Neural cell (in vitro differentiated cells): ENCODE data around the gene GRIN3B. TPM values are rescaled to one million over a fixed set of nuclear protein-coding genes. Genes with fewer than 3 reads are reported as not detected.

ENCODE experiments used
- H2AFZ ChIP-seq: fragments of 200-600, 300-800 bp; sonication (generic), shearing (Covaris generic); 2 replicates; pipeline ENCODE4 v1.6.0; 2014; ENCODE audit warnings: low read depth, mild to moderate bottlenecking, antibody characterized with exemption, low read length, moderate library complexity
- H3F3A ChIP-seq: fragments of 200-600 bp; shearing (Covaris generic); 2 replicates; pipeline ENCODE4 v1.6.1; 2016; ENCODE audit warnings: mild to moderate bottlenecking, moderate library complexity, mixed read lengths, antibody characterized with exemption, low read length; ENCODE audit not compliant: insufficient read depth, poor library complexity, severe bottlenecking
- H3K27ac ChIP-seq: fragments of 200-600, 300-800 bp; sonication (generic), shearing (Covaris generic); 2 replicates; pipeline ENCODE4 v1.5.1; 2014; ENCODE audit warnings: mild to moderate bottlenecking, low read length, moderate library complexity
- H3K27me3 ChIP-seq: fragments of 300-800, 200-600 bp; sonication (generic), shearing (Covaris generic); 2 replicates; pipeline ENCODE4 v1.6.0; 2014; ENCODE audit warnings: mild to moderate bottlenecking, low read depth, low read length, moderate library complexity; ENCODE audit not compliant: insufficient read depth
- H3K36me3 ChIP-seq: fragments of 300-800, 200-600 bp; sonication (generic), shearing (Covaris generic); 2 replicates; pipeline ENCODE4 v1.5.1; 2014; ENCODE audit warnings: mild to moderate bottlenecking, antibody characterized with exemption, low read length, moderate library complexity; ENCODE audit not compliant: insufficient read depth
- H3K4me2 ChIP-seq: fragments of 300-800, 200-600 bp; sonication (generic), shearing (Covaris generic); 2 replicates; pipeline ENCODE4 v1.6.0; 2014; ENCODE audit warnings: mild to moderate bottlenecking, low read length
- H3K4me3 ChIP-seq: fragments of 300-800, 200-600 bp; sonication (generic), shearing (Covaris generic); 2 replicates; pipeline ENCODE4 v1.5.1; 2014; ENCODE audit warnings: mild to moderate bottlenecking, low read length, moderate library complexity
- H3K79me2 ChIP-seq: fragments of 200-600 bp; shearing (Covaris generic); replicated peaks from 2 replicates; pipeline ENCODE4 v1.6.0; 2014; ENCODE audit warnings: mild to moderate bottlenecking, low read length, moderate library complexity; ENCODE audit not compliant: insufficient read depth
- H3K9ac ChIP-seq: fragments of 300-800, 200-600 bp; sonication (generic), shearing (Covaris generic); 2 replicates; pipeline ENCODE4 v1.6.1; 2016; ENCODE audit warnings: mild to moderate bottlenecking, low read length, mixed read lengths
- H3K9me2 ChIP-seq: fragments of 200-600 bp; shearing (Covaris generic); 2 replicates; pipeline ENCODE4 v1.6.1; 2016; ENCODE audit warnings: mild to moderate bottlenecking, low read length, mixed read lengths; ENCODE audit not compliant: insufficient read depth
- H3K9me3 ChIP-seq: fragments of 200-600, 300-800 bp; sonication (generic), shearing (Covaris generic); 2 replicates; pipeline ENCODE4 v1.6.1; 2016; ENCODE audit warnings: mild to moderate bottlenecking, mixed run types, low read length, moderate library complexity, mixed read lengths
- H4K20me1 ChIP-seq: fragments of 200-600 bp; shearing (Covaris generic); 2 replicates; pipeline ENCODE4 v1.6.1; 2016; ENCODE audit warnings: mild to moderate bottlenecking, mixed run types; ENCODE audit not compliant: insufficient read depth
- CTCF ChIP-seq: fragments of 450-650 bp; IDR thresholded peaks from 2 replicates; pipeline ENCODE4 v1.5.1; 2014; ENCODE audit warnings: antibody characterized with exemption, mild to moderate bottlenecking, moderate library complexity; ENCODE audit not compliant: poor library complexity, severe bottlenecking
- EP300 ChIP-seq: fragments of 450-650 bp; conservative IDR thresholded peaks from 2 replicates; pipeline ENCODE4 v1.6.1; 2014; ENCODE audit warnings: antibody characterized with exemption, mild to moderate bottlenecking, moderate library complexity; ENCODE audit not compliant: poor library complexity, severe bottlenecking
- EZH2 ChIP-seq: fragments of 200-600, 300-800 bp; shearing (Covaris generic), sonication (generic); IDR thresholded peaks from 2 replicates; pipeline ENCODE4 v1.6.1; 2014; ENCODE audit warnings: antibody characterized with exemption, low read length, borderline replicate concordance, mild to moderate bottlenecking; ENCODE audit not compliant: insufficient read depth, poor library complexity, severe bottlenecking
- MXI1 ChIP-seq: fragments of 450-650 bp; conservative IDR thresholded peaks from 2 replicates; pipeline ENCODE4 v1.6.1; 2014; ENCODE audit warnings: antibody characterized with exemption, mild to moderate bottlenecking; ENCODE audit not compliant: poor library complexity, severe bottlenecking
- POLR2AphosphoS5 ChIP-seq: IDR thresholded peaks from 2 replicates; pipeline ENCODE4 v1.6.1; 2012
- RAD21 ChIP-seq: fragments of 450-650 bp; conservative IDR thresholded peaks from 2 replicates; pipeline ENCODE4 v1.6.1; 2014; ENCODE audit warnings: antibody characterized with exemption, mild to moderate bottlenecking, moderate library complexity
- SMC3 ChIP-seq: fragments of 450-650 bp; conservative IDR thresholded peaks from 2 replicates; pipeline ENCODE4 v1.6.1; 2014; ENCODE audit warnings: antibody characterized with exemption, mild to moderate bottlenecking, moderate library complexity; ENCODE audit not compliant: poor library complexity
- TAF1 ChIP-seq: IDR thresholded peaks from 2 replicates; pipeline ENCODE4 v1.6.1; 2012; ENCODE audit warnings: low read depth
- polyA plus RNA-seq: library from polyadenylated mRNA; depleted of rRNA; stranded (reverse); fragments of >200 nt; gene quantifications from 2 replicates; pipeline ENCODE4 v1.2.3, GENCODE V29; 2014
- TF ChIP-seq, protein P1 (sequence below): IDR thresholded peaks from 2 replicates; pipeline ENCODE4 v1.6.1; 2012; ENCODE audit warnings: borderline replicate concordance

The GRIN3B gene
- polyA plus RNA-seq, 1 donor from 2014 or later: 0.46 TPM

GRCh38 chr19:1014161-1015060 lies 14.2 kb downstream of the GRIN3B start:
- H3K9ac ChIP-seq: no peak overlapping the region
- H4K20me1 ChIP-seq: peaks cover 12% of the 10 kb centered on the region
- no peaks in the 10 kb centered on the region for H3K9me2 ChIP-seq
- no peak overlapping the region for H2AFZ ChIP-seq
- H3K79me2 ChIP-seq: peaks cover 28% of the 10 kb centered on the region
- no peaks in the 10 kb centered on the region for H3K9me3 ChIP-seq
- TF ChIP-seq RAD21 (no peak), EP300 (no peak), MXI1 (no peak), CTCF (no peak)
- TF ChIP-seq, protein P1, sequence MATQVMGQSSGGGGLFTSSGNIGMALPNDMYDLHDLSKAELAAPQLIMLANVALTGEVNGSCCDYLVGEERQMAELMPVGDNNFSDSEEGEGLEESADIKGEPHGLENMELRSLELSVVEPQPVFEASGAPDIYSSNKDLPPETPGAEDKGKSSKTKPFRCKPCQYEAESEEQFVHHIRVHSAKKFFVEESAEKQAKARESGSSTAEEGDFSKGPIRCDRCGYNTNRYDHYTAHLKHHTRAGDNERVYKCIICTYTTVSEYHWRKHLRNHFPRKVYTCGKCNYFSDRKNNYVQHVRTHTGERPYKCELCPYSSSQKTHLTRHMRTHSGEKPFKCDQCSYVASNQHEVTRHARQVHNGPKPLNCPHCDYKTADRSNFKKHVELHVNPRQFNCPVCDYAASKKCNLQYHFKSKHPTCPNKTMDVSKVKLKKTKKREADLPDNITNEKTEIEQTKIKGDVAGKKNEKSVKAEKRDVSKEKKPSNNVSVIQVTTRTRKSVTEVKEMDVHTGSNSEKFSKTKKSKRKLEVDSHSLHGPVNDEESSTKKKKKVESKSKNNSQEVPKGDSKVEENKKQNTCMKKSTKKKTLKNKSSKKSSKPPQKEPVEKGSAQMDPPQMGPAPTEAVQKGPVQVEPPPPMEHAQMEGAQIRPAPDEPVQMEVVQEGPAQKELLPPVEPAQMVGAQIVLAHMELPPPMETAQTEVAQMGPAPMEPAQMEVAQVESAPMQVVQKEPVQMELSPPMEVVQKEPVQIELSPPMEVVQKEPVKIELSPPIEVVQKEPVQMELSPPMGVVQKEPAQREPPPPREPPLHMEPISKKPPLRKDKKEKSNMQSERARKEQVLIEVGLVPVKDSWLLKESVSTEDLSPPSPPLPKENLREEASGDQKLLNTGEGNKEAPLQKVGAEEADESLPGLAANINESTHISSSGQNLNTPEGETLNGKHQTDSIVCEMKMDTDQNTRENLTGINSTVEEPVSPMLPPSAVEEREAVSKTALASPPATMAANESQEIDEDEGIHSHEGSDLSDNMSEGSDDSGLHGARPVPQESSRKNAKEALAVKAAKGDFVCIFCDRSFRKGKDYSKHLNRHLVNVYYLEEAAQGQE: no peak
- H3K4me2 ChIP-seq: no peak overlapping the region
- no peaks in the 10 kb centered on the region for H3K36me3 ChIP-seq
- no peaks in the 10 kb centered on the region for H3F3A ChIP-seq
- H3K27ac ChIP-seq: no peak overlapping the region
- H3K27me3 ChIP-seq: no peaks in the 10 kb centered on the region
- H3K4me3 ChIP-seq: no peak overlapping the region

DNA sequence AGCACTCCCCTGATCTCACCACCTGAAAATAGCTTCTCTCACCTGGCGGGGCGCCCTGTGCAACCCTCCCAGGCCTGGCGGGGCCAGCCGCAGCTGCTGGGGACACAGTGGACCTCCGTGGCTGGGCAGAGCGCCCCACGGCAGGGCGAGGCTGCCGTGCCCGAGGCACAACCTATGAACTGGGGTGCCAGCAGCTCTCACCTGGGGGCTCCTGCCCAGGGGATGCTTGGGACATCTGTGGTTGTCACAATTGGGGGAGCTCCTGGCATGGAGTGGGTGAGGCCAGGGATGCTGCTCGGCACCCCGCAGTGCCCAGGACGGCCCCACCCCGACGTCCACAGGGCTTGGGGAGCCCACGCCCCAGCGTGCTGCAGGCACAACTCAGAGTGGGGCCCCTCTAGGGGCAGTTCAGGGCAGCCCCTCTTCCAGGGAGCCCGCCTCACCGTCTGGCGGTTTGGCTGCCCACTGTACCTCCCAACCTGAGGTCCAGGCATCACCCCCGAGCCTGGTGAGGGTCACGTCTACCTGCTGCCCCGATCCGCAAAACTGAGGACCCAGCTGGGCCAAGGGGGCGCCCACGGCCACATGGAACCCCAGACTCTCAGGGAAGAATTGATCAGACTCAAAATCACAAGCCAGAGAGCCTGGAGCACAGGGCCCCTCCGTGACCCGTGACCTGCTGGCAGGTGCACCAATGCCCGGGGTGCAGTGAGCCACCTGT lies 15.0 kb downstream of the GRIN3B start:
- no peak overlapping the region for H3K9ac ChIP-seq
- no peaks in the 10 kb centered on the region for H3K9me3 ChIP-seq
- H3K4me2 ChIP-seq: no peak overlapping the region
- H2AFZ ChIP-seq: no peak overlapping the region
- TF ChIP-seq CTCF (no peak), POLR2AphosphoS5 (no peak), EP300 (no peak), SMC3 (no peak), RAD21 (no peak), MXI1 (no peak), TAF1 (no peak), EZH2 (no peak)
- TF ChIP-seq, protein P1: no peak
- peaks cover 37% of the 10 kb centered on the region for H3K79me2 ChIP-seq
- no peaks in the 10 kb centered on the region for H3K36me3 ChIP-seq
- no peaks in the 10 kb centered on the region for H3F3A ChIP-seq
- no peak overlapping the region for H3K4me3 ChIP-seq
- no peaks in the 10 kb centered on the region for H3K9me2 ChIP-seq
- peaks cover 12% of the 10 kb centered on the region for H4K20me1 ChIP-seq
- no peaks in the 10 kb centered on the region for H3K27me3 ChIP-seq
- H3K27ac ChIP-seq: no peak overlapping the region
